Amniotic epithelial cell (primary cell): ENCODE results near the gene PDZD2.

Experiments
- DNase-seq: peaks from one replicate; pipeline ENCODE4 v3.0.0-alpha.2; 2010; ENCODE audit warnings: low read depth

Gene PDZD2

DNA sequence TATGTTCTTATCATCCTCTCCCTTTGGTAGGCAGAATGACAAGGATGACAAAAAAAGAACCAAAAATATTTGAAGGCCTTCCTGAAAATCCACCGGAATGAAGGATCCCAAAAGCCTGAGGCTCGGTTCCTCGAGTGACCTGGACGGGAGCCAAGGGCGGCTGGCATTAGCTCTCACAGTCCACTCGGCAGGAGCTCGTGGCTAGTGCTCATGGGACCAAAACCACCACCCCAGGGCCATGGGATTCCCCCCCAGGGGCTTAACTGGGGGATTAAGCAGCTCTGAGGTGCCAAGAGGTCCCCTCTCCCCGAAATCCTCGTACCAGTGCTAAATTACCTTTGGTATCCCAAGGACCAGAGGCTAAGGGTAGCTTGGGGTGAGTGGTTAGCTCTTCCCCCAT lies 586 bp upstream of the PDZD2 start:
- DNase-seq = no peak

DNA sequence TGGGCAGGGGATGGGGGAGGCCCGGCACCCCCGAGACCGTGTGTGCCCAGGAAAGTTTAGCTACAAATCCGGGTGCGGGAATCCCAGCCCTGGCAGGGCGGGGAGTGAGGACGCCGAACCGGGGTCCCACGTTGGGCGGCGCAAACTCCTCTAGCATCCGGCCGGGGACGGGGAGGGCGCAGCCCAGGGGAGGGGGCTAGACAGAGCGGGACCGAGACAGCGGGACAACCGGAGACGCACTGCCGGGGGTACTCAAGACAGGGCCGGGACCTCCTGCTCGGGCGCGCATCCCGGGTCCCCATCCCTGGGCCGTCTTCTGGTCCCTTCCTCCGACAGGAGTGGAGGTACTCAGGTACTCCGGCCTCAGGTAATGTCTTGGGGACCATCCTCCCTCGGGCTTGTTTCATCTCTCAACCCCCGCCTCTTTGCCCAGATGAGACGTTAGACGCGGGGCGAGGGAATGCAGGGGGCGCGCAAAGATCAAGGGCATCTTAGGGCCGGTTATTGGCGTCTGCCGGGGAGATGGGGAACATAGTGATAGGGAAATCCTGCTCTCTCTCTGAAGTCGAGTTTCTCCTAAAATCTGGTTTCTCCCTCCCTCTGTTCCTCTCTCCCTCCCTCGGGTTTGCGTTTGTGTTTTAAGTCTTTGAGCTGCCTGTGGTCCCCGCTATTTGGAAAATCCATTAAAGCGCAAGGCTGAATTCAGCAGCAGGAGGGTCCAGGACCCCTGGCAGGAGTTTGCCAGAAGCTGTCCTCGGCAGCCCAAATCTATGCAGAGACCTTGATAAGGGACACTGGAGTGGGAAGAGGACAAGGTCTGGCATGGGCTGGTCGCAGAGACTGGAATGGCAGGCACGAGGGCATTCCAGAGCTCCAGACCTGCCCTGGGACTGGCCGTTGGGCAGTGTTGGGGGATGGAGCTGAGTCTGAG lies 815 bp downstream of the PDZD2 start:
- DNase-seq = no peak

DNA sequence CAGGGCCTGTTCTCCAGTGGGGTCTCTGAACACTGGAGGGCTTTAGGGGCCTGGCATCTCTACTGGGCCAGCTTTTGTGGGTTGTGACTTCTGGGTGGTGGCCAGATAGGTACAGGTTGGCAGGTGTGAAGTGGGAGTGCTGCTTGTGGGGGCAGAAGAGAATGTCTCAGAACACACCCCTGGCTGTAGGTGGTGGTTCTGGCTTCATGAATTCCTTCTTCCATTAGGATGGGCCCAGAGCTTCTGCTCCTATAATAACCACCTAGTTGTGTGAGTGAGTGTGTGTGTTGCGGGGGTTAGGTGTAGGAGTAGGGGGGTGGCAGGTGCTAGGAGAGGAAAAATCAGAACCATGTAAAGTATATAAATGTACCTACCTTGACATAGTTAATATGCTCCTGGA lies 1.6 kb downstream of the PDZD2 start:
- no peak for DNase-seq

DNA sequence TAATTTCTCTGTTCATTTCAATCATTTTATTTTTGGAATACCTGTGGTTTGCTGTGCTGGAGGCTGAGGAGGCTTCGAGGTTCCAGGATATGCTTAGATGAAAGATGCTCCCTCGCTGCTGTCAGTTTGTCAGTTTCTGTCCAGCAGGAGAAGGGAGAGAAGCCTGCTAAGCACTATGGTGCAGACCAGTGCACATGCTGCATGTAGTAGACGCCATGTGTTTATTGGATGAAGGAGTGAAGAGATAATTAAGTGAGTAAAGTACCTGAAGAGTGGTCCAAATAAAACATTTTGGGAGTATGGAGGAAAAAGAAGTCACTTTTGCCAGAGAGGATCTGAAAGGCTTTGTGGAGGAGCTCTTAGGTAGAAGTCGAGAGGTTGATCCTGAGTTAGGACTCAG lies 2.1 kb downstream of the PDZD2 start:
- DNase-seq = no peak

- DNase-seq = no peak
These were observed 2.6 kb downstream of the PDZD2 start for GRCh38 chr5:31641575-31641974.

DNA sequence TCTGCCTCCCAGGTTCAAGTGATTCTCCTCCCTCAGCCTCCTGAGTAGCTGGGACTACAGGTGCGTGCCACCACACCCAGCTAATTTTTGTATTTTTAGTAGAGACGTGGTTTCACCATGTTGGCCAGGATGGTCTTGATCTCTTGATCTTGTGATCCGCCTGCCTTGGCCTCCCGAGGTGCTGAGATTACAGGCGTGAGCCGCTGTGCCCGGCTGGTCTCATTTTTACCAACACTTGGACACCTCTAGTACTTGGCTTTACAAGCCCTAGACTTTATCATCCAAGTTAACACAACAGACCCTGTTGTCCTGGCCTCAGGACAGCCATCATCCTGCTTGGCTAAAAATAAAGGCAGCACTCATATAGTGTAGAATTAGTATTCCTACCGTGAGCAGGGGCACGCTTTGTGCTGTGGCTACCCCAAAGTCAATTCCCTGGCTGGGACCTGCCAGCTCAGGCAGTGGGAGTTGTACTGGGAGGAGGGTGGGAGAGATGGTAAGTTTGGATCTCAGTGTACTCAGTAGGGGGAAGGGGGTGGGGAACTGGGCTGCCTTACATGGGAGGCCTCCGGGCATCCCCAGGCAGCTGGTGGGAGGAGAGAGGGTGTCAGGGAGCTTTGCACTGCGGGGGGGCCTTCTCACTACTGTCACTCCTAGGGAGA lies 6.6 kb downstream of the PDZD2 start:
- DNase-seq = no peak

GRCh38 chr5:31648326-31648725 lies 9.4 kb downstream of the PDZD2 start:
- no peak for DNase-seq

DNA sequence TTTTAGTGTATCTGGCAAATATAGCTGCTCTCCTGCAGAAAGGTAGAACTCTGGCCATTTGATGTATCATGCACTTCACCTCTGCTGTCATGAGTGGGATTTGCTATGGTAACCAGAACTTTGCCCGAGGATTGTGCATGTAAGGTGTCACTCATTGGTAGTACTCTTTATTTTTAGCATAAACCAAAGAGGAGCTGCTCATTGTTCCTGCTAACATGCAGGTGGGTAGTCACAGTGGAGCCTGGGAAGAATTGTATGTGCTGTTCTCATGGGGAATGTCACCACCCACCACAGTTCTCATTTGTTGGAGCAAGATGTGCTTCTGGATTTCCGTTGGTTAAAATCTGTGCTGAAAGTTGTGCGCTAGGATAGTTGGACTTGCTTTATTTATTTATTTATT lies 12.3 kb downstream of the PDZD2 start:
- DNase-seq = no peak

DNA sequence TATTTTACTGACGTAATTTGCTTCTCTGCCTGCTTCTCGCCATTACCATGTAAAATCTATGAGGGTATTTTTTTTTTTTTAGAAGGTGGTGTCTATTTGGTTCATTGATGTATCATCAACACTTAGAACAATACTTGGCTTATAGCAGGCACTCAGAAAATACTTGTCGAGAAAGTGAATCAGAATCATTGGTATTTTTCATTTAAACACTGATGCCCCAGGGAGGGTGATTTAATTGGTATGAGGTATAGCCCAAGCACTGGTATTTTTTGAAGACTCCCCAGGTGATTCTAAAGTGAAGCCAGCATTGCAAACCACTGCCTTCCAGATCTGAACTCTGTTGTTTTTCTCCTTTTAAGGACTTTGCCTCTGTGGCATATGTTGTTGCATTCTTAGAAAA lies 16.6 kb downstream of the PDZD2 start:
- no peak for DNase-seq

DNA sequence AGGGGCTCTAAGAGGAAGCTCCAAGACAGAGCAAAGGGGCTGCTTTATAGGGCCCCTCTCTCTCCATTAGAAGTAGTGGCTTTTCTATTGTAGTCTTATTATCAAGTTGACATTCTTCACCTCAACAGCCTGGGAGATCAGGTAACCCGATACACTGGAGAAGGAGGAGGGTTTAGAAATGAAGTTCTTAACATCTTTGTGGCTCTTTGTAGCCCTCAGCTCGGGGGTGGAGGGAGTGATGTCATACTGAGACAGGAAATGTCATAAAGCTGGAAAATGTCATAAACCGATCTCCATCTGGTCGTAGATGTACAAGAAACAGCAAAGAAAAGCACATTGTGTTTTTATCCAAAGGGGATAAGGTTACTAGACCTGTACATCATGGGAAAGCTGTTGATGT lies 17.9 kb downstream of the PDZD2 start:
- no peak for DNase-seq

DNA sequence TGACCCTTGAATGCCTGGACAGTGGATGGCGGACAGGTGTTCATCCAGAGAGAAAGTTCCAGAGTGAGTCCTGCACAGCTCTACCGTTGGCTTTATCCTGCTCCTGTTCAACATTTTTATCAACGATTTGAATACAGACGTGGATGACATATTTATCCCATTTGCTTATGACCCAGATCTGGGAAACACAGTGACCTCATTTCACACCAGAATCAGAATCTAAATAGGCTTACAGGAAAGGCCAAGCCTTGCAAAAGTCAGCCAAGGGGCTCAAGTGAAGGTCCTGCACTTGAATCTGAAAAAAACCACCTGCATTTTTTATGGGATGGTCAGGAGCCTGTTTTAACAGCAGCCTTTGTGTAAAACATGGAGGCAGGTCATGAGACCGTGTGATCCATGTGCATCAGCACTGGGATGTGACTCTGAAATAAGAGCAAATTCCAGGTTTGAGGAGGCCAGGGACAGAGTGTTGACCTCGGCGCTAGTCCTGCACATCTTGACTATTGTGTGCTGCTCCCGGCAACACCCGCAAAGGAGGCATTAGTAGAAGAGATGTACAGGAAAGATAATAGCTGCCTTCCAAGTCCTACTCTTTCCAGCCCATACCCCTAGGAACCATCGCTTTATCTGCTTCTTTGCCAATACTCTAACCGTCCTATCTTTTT lies 18.5 kb downstream of the PDZD2 start:
- DNase-seq = no peak

DNA sequence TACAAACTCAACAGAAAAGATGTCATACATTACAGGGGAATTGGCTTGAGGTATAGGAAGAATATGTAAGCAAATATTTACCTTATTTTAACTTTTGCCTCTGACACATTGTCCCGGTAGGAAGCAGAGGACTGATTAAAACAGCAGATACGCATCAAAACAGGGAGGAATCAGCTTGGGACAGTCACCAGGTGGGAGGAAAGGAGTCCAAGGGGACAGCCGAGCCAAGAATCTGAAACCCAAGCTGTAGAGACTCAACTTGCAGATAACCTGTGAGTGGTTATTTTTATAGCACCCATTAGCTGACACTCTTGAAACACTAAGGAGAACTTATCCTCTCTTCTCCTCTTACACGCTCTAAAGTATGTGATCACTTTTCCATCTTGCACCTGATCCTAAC lies 22.3 kb downstream of the PDZD2 start:
- DNase-seq = no peak

DNA sequence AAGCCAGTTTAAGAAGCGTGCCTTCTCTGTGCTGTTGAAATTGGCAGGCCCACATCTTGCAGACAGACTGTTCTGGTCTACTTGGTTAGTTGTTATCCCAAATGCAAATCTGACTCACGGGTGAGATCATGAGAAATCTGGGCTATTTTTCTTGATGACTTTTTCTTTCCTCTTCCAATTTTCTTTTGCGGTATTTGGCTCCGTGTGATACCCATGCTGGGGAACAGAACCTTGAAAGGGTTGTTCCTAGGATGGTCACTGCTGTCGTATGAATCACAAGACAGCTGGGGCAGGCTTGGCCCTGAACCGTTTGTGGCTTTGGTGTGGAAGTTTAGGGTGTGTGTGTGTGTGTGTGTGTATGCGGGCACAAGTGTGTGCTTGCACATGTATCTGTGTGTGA lies 24.6 kb downstream of the PDZD2 start:
- DNase-seq = no peak

DNA sequence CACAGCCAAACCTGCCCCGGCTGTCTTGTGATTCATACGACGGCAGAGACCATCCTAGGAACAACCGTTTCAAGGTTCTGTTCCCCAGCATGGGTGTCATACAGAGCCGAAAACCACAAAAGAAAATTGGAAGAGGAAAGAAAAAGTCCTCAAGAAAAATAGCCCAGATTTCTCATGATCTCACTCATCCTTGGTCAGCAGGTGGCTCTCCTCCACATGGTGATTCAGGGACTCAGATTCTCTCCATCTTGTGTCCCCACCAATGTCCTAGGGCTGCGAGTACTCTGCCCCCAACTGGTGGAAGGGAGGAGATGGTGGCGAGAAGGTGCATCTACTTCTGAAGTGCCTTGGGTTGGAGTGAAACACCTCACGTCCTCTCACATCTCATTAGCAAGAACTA lies 25.6 kb downstream of the PDZD2 start:
- DNase-seq = no peak

GRCh38 chr5:31671339-31671741 lies 32.4 kb downstream of the PDZD2 start:
- no peak for DNase-seq

- no peak for DNase-seq
These were observed 35.5 kb downstream of the PDZD2 start for GRCh38 chr5:31674371-31674951.

DNA sequence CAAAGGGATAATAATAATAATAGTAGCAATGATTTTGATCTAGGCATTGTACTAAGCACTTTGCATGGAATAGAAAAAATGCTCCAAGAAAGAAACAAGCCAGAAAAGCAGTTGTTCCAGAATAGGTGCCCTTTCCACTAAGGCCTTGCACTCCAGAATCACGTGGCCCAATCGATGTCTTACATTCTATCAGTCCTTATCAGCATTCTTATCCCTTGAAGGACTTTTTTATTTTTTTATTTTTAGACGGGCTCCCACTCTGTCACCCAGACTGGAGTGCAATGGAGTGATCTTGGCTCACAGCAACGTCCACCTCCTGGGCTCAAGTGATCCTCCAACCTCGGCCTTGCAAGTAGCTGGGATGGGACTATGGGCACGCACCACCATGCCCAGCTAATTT lies 36.5 kb downstream of the PDZD2 start:
- no peak for DNase-seq

GRCh38 chr5:31678180-31678579 lies 39.2 kb downstream of the PDZD2 start:
- no peak for DNase-seq

DNA sequence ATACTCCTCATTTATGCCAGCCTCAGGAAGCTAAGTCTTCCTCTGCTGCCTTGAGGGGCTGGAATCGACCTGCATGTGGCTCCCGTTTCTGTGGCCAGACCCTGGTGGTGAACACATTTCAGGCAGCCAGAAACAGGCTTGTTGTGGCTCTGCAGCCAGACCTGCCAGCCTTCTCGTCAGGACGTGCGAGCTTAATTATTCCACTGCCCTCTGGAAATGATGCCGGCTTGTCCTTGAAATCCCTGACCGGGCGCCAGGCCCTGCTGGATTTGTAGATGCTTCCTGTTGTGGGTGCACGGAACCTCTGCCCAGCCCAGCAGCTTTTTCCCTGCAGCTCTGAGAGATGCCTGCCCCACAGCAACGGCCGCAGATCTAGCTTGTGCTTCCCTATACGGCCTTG lies 41.6 kb downstream of the PDZD2 start:
- DNase-seq = no peak

DNA sequence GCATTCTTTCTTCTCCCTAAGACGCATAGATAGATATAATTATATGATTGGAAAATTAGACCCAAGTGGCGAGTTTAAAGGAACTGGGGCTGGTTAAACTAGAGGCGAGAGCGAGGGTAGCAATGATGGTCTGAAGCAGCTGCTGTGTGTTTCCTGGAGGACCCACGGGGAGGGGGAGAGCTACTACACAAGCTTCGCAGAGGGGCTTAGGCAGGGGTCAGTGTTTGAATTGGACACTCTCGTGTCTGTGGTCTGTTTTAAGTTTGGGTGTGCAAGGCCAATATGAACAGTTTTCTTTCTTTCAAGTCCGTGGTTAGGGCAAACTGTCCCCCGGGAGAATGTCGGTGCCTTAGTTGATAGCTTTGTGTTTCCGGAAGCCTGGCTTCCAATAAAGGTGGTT lies 43.1 kb downstream of the PDZD2 start:
- no peak for DNase-seq

DNA sequence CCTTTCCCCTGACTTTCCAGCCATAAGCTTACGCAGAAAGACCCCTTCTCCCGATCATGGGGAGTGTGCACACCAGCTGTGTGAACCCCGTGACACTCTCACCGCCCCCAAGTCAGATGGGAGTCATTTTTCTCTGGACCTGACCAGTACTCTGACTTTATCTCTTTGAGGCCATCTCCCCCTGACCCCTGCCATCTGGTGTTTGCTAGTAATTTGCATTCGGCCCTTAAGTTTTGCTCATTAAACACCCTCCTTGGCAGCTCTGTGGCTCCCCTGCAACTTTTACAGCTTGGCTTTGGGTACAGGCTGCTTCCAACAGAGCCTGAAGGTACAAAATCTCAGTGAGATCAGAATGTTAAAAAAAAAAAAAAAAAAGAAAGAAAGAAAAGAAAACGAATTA lies 43.9 kb downstream of the PDZD2 start:
- no peak for DNase-seq

DNA sequence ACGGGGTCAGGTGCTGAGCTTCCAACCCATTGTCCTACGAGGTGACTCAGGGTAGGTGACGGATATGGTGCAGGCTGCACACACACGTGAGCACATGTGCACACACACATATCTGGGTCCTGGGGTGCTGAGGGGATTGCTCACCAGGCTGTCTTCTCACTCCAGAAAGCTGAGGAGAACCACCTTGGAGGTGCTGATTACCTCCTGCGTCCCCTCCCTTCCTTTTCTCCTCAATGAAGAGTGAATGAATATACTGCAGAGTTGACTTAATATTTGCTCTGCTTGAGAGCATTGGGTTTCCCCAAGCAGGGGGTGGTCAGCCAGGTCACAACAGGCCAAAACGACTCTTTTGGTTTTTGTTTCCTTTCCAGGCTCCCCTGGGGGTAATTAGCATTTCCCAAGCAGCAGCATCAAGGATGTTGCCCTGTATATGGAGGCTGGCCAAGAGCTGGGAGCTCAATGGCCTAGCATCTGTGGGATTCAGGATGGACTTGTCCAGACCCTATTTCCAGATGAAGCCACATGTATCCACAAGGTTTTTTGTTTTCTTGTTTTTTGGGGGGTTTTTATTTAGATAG lies 49.7 kb downstream of the PDZD2 start:
- DNase-seq = no peak
